Liver (tissue), 9 donors: ENCODE measurements around the gene NPR2. TPM values are rescaled to one million over a fixed set of nuclear protein-coding genes. Genes with fewer than 3 reads are reported as not detected.

Experiments used
- DNase-seq: peaks from one replicate; pipeline ENCODE4 v3.0.0-alpha.2; 2017; ENCODE audit warnings: low spot score
- H3K27ac ChIP-seq, 2 donors: one replicate each; pipeline ENCODE4 v1.7.0; 2013; ENCODE audit warnings: inconsistent platforms in 2 of 2, low read length in 2 of 2, control low read depth in 1 of 2, low read depth in 1 of 2, mild to moderate bottlenecking in 1 of 2
- H3K27me3 ChIP-seq, 4 donors: one replicate each; pipeline versions ENCODE4 v1.6.1 to v1.7.0; 2013; ENCODE audit warnings: low read length in 3 of 4, inconsistent platforms in 1 of 4, mild to moderate bottlenecking in 1 of 4, moderate library complexity in 1 of 4; ENCODE audit not compliant: control insufficient read depth in 4 of 4, insufficient read depth in 4 of 4
- H3K36me3 ChIP-seq, 4 donors: one replicate each; pipeline versions ENCODE4 v1.6.1 to v1.7.0; 2013; ENCODE audit warnings: low read length in 3 of 4, mild to moderate bottlenecking in 3 of 4, low read depth in 1 of 4, moderate library complexity in 1 of 4; ENCODE audit not compliant: control insufficient read depth in 4 of 4, insufficient read depth in 3 of 4
- H3K4me1 ChIP-seq, 4 donors: one replicate each; pipeline versions ENCODE4 v1.6.1 to v1.7.0; 2013; ENCODE audit warnings: low read length in 3 of 4, mild to moderate bottlenecking in 3 of 4, moderate library complexity in 1 of 4; ENCODE audit not compliant: control insufficient read depth in 4 of 4, insufficient read depth in 4 of 4
- H3K4me3 ChIP-seq, 3 donors: one replicate each; pipeline versions ENCODE4 v1.6.1 to v1.7.0; 2013; ENCODE audit warnings: low read length in 3 of 3, control low read depth in 1 of 3, low read depth in 1 of 3, mild to moderate bottlenecking in 1 of 3
- H3K9ac ChIP-seq, 2 donors: one replicate each; pipeline ENCODE4 v1.7.0; 2013; ENCODE audit warnings: low read length in 2 of 2, mild to moderate bottlenecking in 2 of 2, moderate library complexity in 2 of 2, control low read depth in 1 of 2, low read depth in 1 of 2
- H3K9me3 ChIP-seq, 4 donors: one replicate each; pipeline versions ENCODE4 v1.6.1 to v1.7.0; 2013; ENCODE audit warnings: low read length in 3 of 4; ENCODE audit not compliant: control insufficient read depth in 4 of 4
- CTCF ChIP-seq: fragments of 150-350 bp; IDR thresholded peaks from 2 replicates; pipeline ENCODE4 v1.5.1; 2017; ENCODE audit warnings: improper control_type of control experiment, low read depth, low read length; ENCODE audit not compliant: missing input control
- EGR1 ChIP-seq, 2 donors: IDR thresholded peaks; 2 replicates each; pipeline ENCODE4 v1.6.1; 2016 to 2018; ENCODE audit warnings: antibody characterized with exemption in 2 of 2, low read depth in 2 of 2
- FOXA1 ChIP-seq: IDR thresholded peaks from 2 replicates; pipeline ENCODE4 v1.6.1; 2016; ENCODE audit warnings: antibody characterized with exemption
- FOXA2 ChIP-seq: IDR thresholded peaks from 2 replicates; pipeline ENCODE4 v1.6.1; 2016; ENCODE audit warnings: antibody characterized with exemption
- GABPA ChIP-seq, 2 donors: IDR thresholded peaks in 1 of 2; conservative IDR thresholded peaks in 1 of 2; 2 replicates each; pipeline ENCODE4 v1.6.1; 2016; ENCODE audit warnings: antibody characterized with exemption in 2 of 2, mild to moderate bottlenecking in 1 of 2, moderate library complexity in 1 of 2
- HNF4A ChIP-seq, 2 donors: conservative IDR thresholded peaks; 2 replicates each; pipeline ENCODE4 v1.6.1; 2016; ENCODE audit warnings: antibody characterized with exemption in 2 of 2, mild to moderate bottlenecking in 2 of 2
- HNF4G ChIP-seq: IDR thresholded peaks from 2 replicates; pipeline ENCODE4 v1.6.1; 2016; ENCODE audit warnings: antibody characterized with exemption
- JUND ChIP-seq, 2 donors: IDR thresholded peaks; 2 replicates each; pipeline ENCODE4 v1.6.1; 2016; ENCODE audit warnings: antibody characterized with exemption in 2 of 2
- NR2F2 ChIP-seq: IDR thresholded peaks from 2 replicates; pipeline ENCODE4 v1.6.1; 2016; ENCODE audit warnings: antibody characterized with exemption
- RAD21 ChIP-seq, 2 donors: IDR thresholded peaks; 2 replicates each; pipeline ENCODE4 v1.6.1; 2016; ENCODE audit warnings: antibody characterized with exemption in 2 of 2, mild to moderate bottlenecking in 2 of 2
- RXRA ChIP-seq, 2 donors: IDR thresholded peaks; 2 replicates each; pipeline ENCODE4 v1.6.1; 2017 to 2018; ENCODE audit warnings: antibody characterized with exemption in 2 of 2, mild to moderate bottlenecking in 1 of 2
- TAF1 ChIP-seq: conservative IDR thresholded peaks from 2 replicates; pipeline ENCODE4 v1.6.1; 2016; ENCODE audit warnings: antibody characterized with exemption, mild to moderate bottlenecking
- YY1 ChIP-seq: IDR thresholded peaks from 2 replicates; pipeline ENCODE4 v1.6.1; 2016; ENCODE audit warnings: antibody characterized with exemption, mild to moderate bottlenecking
- ZBTB33 ChIP-seq: IDR thresholded peaks from 2 replicates; pipeline ENCODE4 v1.6.1; 2016; ENCODE audit warnings: antibody characterized with exemption
- WGBS: extraction: QIAGEN DNeasy Blood & Tissue Kit; methylation state at CpG from one replicate; pipeline ENCODE4 v1.1.7; 2013; 5-methylcytosine and 5-hydroxymethylcytosine counted together
- polyA plus RNA-seq, 2 donors: library from polyadenylated mRNA; stranded (reverse) in 1 of 2; unstranded in 1 of 2; fragments of 200-250 nt in 1 of 2; fragments of >200 nt in 1 of 2; fragmentation: Nextera tagmentation in 1 of 2; extraction: Ambion mirVana in 1 of 2; gene quantifications; one replicate each; pipeline versions ENCODE4 v1.2.1 to v1.2.3, GENCODE V29; 2013 to 2015
- total RNA-seq, 2 donors: library from RNA; depleted of rRNA; stranded (reverse); fragments of >200 nt; gene quantifications; one replicate each; pipeline ENCODE4 v1.2.3, GENCODE V29; 2014
- TF ChIP-seq, protein P1 (sequence below): IDR thresholded peaks from 2 replicates; pipeline ENCODE4 v1.6.1; 2016; ENCODE audit warnings: antibody characterized with exemption
- TF ChIP-seq, protein P2 (sequence below): IDR thresholded peaks from 2 replicates; pipeline ENCODE4 v1.6.1; 2016; ENCODE audit warnings: antibody characterized with exemption, mild to moderate bottlenecking
- TF ChIP-seq, protein P3 (sequence below): IDR thresholded peaks from 2 replicates; pipeline ENCODE4 v1.6.1; 2016; ENCODE audit warnings: antibody characterized with exemption
- donor health status: healthy.
- donor health status: healthy.
- donor health status: healthy.
- donor health status: healthy.
- donor health status: healthy.

Gene NPR2
- total and polyA plus RNA-seq, 4 donors: 8.6 to 17.1 (median 11.2) TPM

GRCh38 chr9:35840881-35841644 lies 49.7 kb downstream of the NPR2 start:
- 98% methylated on average over 15 of the region's 15 CpGs for WGBS
- Histone ChIP-seq H3K27me3 (no peaks in the 10 kb centered on the region), H3K36me3 (no peaks in the 10 kb centered on the region), H3K4me3 (no peak overlapping the region), H3K4me1 (peaks cover under 1 to 7% (median 3%) of the 10 kb centered on the region in 4 donors), H3K9ac (no peak overlapping the region), H3K9me3 (no peaks in the 10 kb centered on the region), H3K27ac (no peak overlapping the region)
- DNase-seq: no peak
- TF ChIP-seq TAF1 (no peak), FOXA1 (no peak), EGR1 (IDR thresholded peaks at IDR 0.05; ENCODE audit: low read depth in 2 of 2) (no peak), HNF4G (no peak), RXRA (IDR thresholded peaks at IDR 0.05) (no peak), CTCF (no peak), JUND (IDR thresholded peaks at IDR 0.05) (no peak), YY1 (no peak), NR2F2 (no peak), RAD21 (IDR thresholded peaks at IDR 0.05) (no peak)
- TF ChIP-seq, protein P1, sequence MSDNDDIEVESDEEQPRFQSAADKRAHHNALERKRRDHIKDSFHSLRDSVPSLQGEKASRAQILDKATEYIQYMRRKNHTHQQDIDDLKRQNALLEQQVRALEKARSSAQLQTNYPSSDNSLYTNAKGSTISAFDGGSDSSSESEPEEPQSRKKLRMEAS: no peak

DNA sequence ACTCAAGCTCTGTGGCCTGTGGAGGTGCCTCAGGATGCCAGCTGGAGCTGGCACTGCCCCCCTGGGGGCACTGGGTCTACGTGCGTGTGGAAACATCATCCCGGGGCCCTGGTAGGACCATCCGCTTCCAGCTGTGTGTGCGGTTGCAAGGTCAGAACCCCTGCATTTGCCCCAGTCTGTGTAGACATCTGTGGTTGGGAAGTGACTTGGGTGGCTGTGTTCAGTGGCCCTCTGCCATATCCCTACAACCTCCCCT lies 50.2 kb downstream of the NPR2 start:
- Histone ChIP-seq H3K4me1 (peaks cover 0 to 5% (median 1%) of the 10 kb centered on the region in 4 donors), H3K9me3 (no peaks in the 10 kb centered on the region), H3K9ac (no peak overlapping the region), H3K36me3 (peaks cover 0 to 2% (median 0%) of the 10 kb centered on the region in 4 donors), H3K27ac (no peak overlapping the region), H3K27me3 (no peaks in the 10 kb centered on the region), H3K4me3 (no peak overlapping the region)
- WGBS: 83% methylated on average over 5 of the region's 5 CpGs
- no peak for DNase-seq
- TF ChIP-seq HNF4A (conservative IDR thresholded peaks at IDR 0.05) (no peak), ZBTB33 (no peak), TAF1 (no peak), NR2F2 (no peak), EGR1 (IDR thresholded peaks at IDR 0.05; ENCODE audit: low read depth in 2 of 2) (no peak), FOXA1 (no peak), JUND (IDR thresholded peaks at IDR 0.05) (no peak), FOXA2 (no peak), HNF4G (no peak), RXRA (IDR thresholded peaks at IDR 0.05) (no peak), CTCF (no peak), RAD21 (IDR thresholded peaks at IDR 0.05) (no peak), GABPA (IDR thresholded peaks at IDR 0.05 in 1 of 2, conservative IDR thresholded peaks at IDR 0.05 in 1 of 2) (no peak)
- TF ChIP-seq, protein P2, sequence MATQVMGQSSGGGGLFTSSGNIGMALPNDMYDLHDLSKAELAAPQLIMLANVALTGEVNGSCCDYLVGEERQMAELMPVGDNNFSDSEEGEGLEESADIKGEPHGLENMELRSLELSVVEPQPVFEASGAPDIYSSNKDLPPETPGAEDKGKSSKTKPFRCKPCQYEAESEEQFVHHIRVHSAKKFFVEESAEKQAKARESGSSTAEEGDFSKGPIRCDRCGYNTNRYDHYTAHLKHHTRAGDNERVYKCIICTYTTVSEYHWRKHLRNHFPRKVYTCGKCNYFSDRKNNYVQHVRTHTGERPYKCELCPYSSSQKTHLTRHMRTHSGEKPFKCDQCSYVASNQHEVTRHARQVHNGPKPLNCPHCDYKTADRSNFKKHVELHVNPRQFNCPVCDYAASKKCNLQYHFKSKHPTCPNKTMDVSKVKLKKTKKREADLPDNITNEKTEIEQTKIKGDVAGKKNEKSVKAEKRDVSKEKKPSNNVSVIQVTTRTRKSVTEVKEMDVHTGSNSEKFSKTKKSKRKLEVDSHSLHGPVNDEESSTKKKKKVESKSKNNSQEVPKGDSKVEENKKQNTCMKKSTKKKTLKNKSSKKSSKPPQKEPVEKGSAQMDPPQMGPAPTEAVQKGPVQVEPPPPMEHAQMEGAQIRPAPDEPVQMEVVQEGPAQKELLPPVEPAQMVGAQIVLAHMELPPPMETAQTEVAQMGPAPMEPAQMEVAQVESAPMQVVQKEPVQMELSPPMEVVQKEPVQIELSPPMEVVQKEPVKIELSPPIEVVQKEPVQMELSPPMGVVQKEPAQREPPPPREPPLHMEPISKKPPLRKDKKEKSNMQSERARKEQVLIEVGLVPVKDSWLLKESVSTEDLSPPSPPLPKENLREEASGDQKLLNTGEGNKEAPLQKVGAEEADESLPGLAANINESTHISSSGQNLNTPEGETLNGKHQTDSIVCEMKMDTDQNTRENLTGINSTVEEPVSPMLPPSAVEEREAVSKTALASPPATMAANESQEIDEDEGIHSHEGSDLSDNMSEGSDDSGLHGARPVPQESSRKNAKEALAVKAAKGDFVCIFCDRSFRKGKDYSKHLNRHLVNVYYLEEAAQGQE: no peak
- TF ChIP-seq, protein P3, sequence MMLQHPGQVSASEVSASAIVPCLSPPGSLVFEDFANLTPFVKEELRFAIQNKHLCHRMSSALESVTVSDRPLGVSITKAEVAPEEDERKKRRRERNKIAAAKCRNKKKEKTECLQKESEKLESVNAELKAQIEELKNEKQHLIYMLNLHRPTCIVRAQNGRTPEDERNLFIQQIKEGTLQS: no peak
- TF ChIP-seq, protein P1: no peak
